ENCODE data around the gene SGSM1.

DNA sequence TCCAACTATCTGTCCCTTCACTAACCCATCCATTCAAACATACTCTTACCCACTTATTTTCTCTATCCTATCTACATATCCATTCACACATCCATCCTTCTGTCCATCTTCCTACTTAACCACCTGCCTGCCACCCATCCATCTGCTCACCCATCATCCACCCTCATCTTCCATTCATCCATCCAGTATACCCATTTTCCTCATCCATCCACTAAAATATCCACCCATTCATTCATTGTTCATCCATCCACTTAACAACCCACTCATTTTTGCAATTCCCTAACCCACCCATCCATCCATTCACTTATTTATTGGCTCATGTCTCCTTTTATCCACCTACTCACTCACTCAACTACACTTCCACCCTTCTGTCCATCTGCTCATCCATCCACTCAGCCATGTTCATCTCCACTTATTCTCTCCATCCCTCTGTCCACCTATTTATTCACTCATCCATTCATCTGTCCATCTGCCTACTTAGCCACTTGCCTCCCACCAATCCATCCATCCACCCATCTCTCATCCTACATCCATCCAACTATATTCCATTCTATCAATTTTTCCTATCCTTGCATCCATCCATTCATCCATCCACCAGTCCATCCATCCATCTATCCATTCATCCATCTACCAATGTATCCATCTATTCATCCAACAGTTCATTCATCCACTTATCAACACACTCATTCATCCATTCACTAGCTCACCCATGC, 129.9 kb downstream of the SGSM1 start:
- no peak for TF ChIP-seq POLR2A (IDR thresholded peaks at IDR 0.05)
- TF ChIP-seq, protein P1, sequence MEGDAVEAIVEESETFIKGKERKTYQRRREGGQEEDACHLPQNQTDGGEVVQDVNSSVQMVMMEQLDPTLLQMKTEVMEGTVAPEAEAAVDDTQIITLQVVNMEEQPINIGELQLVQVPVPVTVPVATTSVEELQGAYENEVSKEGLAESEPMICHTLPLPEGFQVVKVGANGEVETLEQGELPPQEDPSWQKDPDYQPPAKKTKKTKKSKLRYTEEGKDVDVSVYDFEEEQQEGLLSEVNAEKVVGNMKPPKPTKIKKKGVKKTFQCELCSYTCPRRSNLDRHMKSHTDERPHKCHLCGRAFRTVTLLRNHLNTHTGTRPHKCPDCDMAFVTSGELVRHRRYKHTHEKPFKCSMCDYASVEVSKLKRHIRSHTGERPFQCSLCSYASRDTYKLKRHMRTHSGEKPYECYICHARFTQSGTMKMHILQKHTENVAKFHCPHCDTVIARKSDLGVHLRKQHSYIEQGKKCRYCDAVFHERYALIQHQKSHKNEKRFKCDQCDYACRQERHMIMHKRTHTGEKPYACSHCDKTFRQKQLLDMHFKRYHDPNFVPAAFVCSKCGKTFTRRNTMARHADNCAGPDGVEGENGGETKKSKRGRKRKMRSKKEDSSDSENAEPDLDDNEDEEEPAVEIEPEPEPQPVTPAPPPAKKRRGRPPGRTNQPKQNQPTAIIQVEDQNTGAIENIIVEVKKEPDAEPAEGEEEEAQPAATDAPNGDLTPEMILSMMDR (IDR thresholded peaks at IDR 0.05), result no peak
